HG03175 (cell line): ENCODE results near the gene CIAO2A.

ENCODE experiments used
- ATAC-seq: cut with Tn5 transposase; IDR thresholded peaks from one replicate; pipeline ENCODE4 v1.9.1; 2021; ENCODE audit warnings: mild to moderate bottlenecking, moderate library complexity; ENCODE audit not compliant: unreplicated experiment

Gene CIAO2A

DNA sequence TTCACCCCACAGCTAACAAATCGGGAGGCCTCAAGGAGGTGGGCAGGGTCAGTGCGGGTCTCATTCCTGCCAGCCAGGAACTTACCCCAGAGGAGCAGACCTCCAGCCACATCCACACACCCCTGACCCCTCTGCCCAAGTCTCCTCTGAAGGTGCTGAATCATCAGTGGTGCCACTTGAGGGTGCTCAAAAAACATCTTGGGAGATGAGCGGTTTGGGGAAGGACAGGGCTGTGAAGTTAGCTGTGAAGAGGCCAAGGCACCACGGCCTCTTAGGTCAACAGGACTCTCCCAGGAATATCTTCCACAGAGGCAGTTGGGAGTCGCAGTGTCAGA, 48.6 kb downstream of the CIAO2A start:
- no peak for ATAC-seq

DNA sequence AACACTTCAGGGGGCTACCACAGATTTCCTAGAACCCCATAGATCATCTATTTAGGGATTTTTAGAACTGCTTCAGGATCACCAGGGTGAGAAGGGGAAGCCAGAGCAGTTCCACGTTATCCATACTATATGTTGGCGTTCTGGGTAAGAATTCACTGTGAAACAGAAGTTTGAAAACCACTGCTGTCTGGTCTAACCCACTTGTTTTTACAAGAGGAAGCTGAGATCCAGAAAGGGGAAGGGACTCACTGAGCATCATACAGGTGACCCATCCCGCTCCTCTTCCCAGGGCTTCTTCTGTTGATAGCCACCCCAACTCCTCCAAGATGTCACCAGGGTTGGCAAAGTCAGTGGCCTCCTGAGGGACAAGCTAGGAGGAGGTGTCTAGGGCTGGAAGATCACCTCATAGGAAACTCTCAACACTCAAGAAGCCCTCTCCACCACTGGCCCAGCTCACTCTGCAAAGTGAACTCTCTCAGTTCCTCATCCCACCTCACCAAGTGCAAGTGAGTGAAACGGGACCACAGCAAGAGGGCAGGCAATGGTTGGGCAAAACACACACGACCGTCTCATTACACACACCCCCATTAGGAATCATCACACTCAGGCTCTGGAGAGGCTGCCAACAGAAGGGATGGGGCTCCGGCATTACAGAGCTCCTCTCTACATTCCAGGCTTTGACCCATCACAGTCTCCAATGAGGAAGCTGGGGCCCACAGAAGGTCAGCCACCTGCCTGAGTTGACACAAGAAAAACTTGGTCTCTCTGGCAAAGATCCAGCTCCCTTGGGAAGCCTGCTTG, 49.1 kb downstream of the CIAO2A start:
- ATAC-seq, result peak; percentile 67

DNA sequence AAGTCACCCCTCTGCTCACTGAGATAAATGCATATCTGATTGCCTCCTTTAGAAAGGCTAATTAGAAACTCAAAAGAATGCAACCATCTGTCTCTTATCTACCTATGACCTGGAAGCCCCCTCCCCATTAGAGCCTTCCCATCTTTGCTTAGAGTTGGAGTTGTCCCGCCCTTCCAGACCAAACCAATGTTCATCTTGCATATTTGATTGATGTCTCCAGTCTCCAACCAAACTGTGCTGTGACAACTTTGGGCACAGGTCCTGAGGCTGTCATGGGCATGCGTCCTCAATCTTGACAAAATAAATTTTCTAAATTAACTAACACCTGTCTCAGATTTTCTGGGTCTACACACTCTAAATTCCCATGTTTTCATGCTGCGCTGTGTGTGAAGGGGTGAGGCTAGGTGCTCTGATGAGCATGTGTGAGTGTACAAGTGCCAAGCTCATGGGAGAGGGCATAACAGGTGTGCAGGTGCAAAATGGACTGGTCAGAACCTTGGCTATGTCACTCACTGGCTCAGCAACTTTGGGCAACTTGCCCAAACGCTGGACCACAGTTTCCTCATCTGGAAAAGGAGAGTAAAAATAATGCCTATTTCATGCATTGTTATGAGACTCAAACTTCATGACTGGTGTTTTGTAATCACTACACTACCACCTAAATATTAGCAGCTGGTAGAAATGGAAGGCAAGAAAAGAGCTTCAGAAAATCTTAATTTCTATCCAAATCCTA, 54.6 kb downstream of the CIAO2A start:
- ATAC-seq, result no peak

DNA sequence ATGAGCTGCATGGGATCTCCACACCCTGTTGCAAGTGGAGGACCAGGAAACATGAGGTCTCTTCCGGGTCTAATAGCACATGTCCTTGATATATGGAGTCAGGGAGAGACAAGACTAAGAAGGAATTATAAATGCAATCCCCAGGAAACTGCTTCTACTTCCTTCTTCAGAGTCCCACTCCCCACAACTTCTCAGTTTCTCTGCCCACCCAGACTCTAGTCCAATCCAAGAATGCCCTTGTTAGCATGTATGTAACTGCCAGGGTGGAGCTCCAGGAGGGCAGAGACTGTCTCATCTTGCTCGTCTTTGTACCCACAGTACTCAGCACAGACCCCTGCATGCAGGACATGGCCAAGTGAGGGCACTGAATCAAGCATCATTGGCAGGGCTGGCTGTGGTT, 55.7 kb downstream of the CIAO2A start:
- no peak for ATAC-seq

DNA sequence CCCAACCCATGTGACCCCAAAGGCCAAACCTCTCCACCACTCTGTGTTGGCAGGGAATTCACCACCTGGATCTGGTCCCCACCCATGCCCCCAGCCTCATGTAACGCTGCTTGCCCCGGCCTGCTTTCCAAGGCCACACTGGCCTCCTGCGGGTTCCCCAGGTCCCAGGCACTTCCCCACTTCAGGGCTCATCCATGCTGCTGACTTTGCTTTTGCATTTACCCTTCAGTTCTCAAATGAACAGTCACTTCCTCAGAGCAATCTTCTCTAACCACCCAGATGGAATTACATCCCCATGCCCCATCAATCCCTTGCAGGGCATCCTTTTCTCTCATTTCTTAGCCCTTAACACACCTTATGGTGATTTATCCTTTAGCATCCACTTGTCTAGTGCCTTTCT, 56.5 kb downstream of the CIAO2A start:
- ATAC-seq, result no peak

DNA sequence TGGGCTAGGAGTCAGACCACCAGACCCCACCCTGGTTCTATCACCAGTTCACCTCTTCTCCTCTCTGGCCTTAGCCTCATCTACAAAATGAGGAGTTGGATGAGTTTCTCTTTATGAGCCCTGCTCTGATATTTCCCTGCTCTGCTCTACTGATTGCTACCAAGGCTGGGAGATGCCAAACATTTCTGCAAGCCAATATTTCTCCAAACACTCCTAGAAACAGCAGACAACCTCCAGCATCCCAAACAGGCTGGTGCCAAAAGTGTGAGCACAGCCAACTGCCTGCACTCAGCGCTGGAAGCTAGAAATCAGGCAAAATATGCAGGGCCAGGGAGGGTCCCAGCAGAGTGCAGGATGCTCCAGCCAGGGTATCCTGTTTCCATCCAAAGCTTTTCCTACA, 58.1 kb downstream of the CIAO2A start:
- no peak for ATAC-seq

DNA sequence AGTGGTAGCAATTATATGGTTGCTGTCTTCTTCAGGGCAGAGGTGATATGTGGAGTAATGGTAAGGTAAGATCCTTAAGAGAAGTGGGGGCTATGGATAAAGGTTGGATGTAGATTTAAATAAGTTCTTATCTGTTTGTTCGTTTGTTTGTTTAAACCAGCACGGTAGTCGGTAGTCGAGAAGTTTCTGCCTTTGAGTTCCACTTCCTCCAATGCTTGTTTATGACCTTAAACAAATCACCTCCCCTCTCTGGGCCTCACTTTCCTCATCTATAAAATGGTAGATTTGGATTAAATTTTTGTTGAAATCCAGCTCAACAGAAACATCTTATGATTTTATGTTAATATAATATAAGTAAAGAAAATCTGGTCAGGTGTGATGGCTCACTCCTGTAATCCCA, 59.1 kb downstream of the CIAO2A start:
- ATAC-seq, result no peak

DNA sequence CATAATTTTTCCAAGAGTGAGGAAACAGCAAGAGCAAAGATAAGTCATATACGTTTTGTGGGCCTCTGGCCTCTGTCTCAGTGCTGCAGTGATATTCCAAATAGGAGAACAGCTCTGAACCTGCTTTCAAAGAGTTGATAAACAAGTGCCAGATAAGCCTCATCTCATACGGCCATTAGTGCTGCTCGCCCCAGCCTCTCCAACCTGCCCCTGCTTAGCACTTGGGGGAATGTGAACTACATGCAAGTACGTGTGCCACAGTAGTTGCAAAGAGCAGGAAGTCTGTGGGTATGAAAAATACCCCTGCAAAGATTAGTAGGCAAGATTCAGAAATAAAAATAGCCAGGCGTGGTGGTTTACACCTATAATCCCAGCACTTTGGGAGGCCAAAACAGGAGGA, 61.3 kb downstream of the CIAO2A start:
- no peak for ATAC-seq

DNA sequence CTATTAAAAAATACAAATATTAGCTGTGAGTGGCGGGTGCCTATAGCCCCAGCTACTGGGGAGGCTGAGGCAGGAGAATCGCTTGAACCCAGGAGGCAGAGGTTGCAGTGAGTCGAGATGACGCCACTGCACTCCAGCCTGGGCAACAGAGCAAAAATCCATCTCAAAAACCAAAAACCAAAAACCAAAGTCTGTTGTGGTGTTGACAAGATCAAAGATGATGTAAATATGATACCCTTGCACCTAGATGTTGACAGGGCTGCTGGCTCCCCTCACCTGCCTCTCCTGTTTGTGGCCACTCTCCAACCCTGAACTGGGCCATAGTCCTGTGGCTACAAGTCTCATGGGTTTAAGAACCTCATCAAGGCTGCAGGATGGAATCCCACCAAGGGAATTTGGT, 63.5 kb downstream of the CIAO2A start:
- ATAC-seq, result no peak

DNA sequence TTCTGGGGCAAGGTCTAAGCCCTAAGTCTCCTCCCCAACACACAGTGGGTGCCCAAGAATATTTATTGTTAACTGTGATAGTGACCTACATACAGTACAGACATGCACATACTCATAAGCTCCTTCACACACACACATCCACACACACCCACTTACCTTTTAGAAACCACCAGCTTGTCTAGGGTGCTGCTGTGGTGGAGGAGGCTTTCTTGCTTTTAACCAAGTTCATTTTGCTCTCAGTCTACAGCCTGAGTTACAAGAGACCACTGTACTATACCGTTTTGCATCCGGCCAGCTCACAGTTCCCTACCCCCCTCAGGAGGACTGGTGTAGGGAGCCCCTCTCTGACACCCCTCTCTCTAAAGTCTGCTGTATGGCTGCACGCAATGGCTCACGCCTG, 64.0 kb downstream of the CIAO2A start:
- ATAC-seq, result no peak

DNA sequence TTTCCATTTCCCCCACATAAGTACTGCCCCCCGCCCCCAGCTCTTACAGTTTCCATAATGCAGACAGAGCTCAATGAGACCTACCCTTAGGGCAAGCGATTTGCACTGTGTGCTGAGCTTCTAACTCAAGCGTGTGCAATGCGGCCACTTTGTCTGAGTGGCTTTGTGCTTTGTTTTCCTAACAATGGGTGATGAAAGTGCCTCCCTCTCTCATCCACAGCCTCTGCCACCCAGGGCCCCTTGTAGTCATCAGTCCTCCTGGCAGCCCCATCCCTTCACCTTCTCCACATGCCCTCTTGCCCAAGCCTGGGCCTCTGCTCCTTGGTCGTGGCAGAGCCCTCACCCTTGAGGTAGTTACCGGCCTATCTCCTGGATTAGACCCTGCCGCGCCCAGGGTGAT, 64.5 kb downstream of the CIAO2A start:
- ATAC-seq, result no peak

DNA sequence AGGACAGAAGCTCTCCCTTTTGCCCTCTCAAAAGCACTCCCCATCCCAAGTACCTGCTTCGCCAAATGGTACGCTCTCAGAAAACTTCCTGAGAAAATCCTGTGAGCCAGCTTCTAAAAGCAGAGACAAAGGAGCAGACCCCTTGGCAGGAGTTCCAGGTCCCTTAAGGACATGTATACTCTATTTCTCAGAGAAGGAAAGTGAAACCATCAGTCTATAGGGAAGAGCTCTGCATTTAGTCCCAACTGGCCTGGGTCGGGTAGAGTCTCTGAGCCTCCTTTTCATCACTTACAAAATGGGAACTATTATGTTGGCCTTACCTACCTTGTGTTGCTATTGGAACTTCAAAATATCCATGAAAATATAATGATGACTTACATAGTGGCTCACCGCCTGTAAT, 67.0 kb downstream of the CIAO2A start:
- no peak for ATAC-seq

DNA sequence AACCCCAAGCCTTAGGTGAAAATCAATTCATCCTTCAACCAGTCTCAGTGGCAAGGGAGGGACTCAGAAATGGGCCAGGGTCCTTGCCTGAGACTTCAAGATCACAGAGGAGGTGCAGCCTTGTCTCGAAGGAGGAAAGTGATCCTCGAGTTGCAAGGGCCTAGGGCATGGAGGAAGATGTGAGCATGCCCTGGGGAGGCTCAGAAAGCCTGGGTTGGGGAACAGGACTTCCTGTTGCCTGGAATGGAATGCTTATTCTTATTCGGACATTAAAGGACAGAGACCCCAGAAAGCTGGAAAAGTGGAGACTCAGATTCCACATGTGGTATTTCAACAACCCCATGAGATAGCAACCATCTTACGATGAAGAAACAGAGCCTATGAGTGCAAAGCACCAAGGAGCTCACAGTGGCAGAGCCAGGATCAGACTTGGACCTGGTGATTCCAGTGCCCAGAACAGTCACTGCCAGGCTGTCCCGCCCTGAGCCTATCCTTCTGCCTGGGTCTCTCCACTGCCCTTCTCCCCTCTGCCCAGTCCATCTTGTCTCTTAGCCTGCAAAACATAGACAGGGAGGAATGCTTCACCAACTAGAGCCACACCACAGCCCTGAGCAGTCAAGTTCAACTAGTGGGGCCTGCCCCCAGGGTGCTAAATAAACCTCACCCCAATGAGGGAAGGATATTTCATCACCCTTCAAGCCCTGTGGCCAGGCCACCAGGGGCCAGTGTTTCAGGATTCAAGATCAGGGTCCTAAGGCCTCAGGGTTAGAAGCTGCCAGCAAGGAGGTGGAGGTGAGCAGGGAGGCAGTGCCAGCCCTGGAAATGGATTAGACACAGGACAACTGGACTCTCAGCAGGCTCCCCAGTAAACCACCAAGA, 69.2 kb downstream of the CIAO2A start:
- ATAC-seq, result no peak

DNA sequence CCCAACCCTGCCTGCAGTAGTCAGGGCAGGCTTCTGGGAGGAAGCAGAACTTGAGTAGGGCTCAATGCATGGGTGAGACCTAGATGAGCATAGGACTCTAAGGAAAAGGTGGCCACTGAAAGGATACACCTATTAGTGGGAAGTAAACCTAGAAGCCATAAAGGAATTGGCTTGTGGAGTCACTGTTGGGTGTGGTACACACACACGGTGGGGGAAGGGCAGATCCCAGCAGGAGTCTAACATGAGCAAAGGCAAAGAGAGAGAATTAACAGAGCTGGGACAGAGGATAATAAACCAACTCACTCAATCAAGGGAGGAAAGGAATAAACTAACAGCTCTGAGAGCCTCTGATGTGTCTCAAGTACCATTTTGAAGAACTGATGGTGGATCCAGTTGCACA, 70.4 kb downstream of the CIAO2A start:
- no peak for ATAC-seq

DNA sequence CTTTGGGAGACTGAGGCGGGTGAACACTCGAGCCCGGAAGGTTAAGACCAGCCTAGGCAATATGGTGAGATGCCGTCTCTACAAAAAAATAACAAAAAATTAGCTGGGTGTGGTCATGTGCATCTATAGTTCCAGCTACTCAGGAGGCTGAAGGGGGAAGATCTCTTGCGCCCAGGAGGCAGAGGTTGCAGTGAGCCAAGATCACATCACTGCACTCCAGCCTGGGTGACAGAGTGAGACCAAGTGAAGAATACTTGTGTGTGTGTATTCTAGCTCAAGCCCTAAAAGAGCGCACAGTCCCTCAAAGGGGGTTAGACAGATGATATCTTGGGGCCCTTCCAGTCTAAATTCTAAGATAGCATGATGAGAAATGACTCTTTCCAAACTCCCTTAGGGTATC, 71.1 kb downstream of the CIAO2A start:
- no peak for ATAC-seq
